NCI-H2081 treated with DMSO at 0.1 percent for 48 hours (cell line): ENCODE results near the gene ANO6.
"Not testable (repeated sequence)": the region's sequence is repeated elsewhere in the genome, so short reads cannot be mapped to it uniquely, and the experiment has no call there.

Source experiments
- DNase-seq: peaks from one replicate; lab custom pipeline; 2025; lab: John Stamatoyannopoulos, UW

Gene ANO6

GRCh38 chr12:45213107-45213506 is 2.8 kb upstream of the ANO6 start:
- DNase-seq = no peak

- DNase-seq = no peak
Observed at GRCh38 chr12:45214071-45214470, 1.8 kb upstream of the ANO6 start.

GRCh38 chr12:45214749-45215418 is 1.0 kb upstream of the ANO6 start:
- no peak for DNase-seq

- DNase-seq = no peak
Observed at GRCh38 chr12:45216230-45216982, 511 bp downstream of the ANO6 start.

- DNase-seq = no peak
Observed at GRCh38 chr12:45216983-45217485, 1.1 kb downstream of the ANO6 start.

GRCh38 chr12:45217846-45218245 is 2.0 kb downstream of the ANO6 start:
- DNase-seq = no peak

GRCh38 chr12:45219621-45220020 is 3.7 kb downstream of the ANO6 start:
- no peak for DNase-seq

GRCh38 chr12:45220363-45220931 is 4.6 kb downstream of the ANO6 start:
- DNase-seq = no peak

- no peak for DNase-seq
Observed at GRCh38 chr12:45220969-45221368, 5.1 kb downstream of the ANO6 start.

- no peak for DNase-seq
Observed at GRCh38 chr12:45223868-45224267, 8.0 kb downstream of the ANO6 start.

GRCh38 chr12:45224311-45224710 is 8.4 kb downstream of the ANO6 start:
- no peak for DNase-seq

GRCh38 chr12:45226021-45226420 is 10.1 kb downstream of the ANO6 start:
- no peak for DNase-seq

- DNase-seq = no peak
Observed at GRCh38 chr12:45227316-45228067, 11.6 kb downstream of the ANO6 start.

GRCh38 chr12:45231515-45232145 is 15.7 kb downstream of the ANO6 start:
- no peak for DNase-seq

GRCh38 chr12:45232146-45232755 is 16.4 kb downstream of the ANO6 start:
- DNase-seq = no peak

- no peak for DNase-seq
Observed at GRCh38 chr12:45232756-45233372, 17.0 kb downstream of the ANO6 start.

- no peak for DNase-seq
Observed at GRCh38 chr12:45234139-45234865, 18.4 kb downstream of the ANO6 start.

GRCh38 chr12:45235087-45236025 is 19.5 kb downstream of the ANO6 start:
- DNase-seq = no peak

- not testable (repeated sequence) for DNase-seq
Observed at GRCh38 chr12:45236383-45236782, 20.5 kb downstream of the ANO6 start.
